OCI-LY7 (cell line): ENCODE results near the gene ZNF44. TPM values are rescaled to one million over a fixed set of nuclear protein-coding genes. Genes with fewer than 3 reads are reported as not detected.

Experiments used
- BruUV-seq: library from RNA; stranded (reverse); fragments of 400-500 nt; replicated peaks from 2 replicates; lab custom pipeline; 2021; lab: Mats Ljungman, UMichigan
- CTCF ChIA-PET: fragments of 300-600 bp; sonication (Branson Sonifier 250); formaldehyde crosslinking; loops from one replicate; lab custom pipeline; 2022; ENCODE audit warnings: antibody characterized with exemption; ENCODE audit not compliant: unreplicated experiment; lab: Charles Lee
- POLR2A ChIA-PET: fragments of 300-600 bp; sonication (Branson Sonifier 250); formaldehyde crosslinking; loops from one replicate; lab custom pipeline; 2022; ENCODE audit warnings: antibody characterized with exemption; lab: Charles Lee
- DNase-seq: peaks from one replicate; pipeline ENCODE4 v3.0.0-alpha.2; 2015; ENCODE audit warnings: low spot score
- H2AFZ ChIP-seq: fragments of 200-600 bp; sonication (generic), shearing (Covaris generic); 2 replicates; pipeline ENCODE4 v1.6.1; 2014; ENCODE audit warnings: mild to moderate bottlenecking, antibody characterized with exemption, low read length, moderate library complexity
- H3K27ac ChIP-seq: fragments of 200-600 bp; sonication (generic); 2 replicates; pipeline ENCODE4 v1.5.1; 2014; ENCODE audit warnings: mixed run types, low read depth, mild to moderate bottlenecking, moderate library complexity, low read length, inconsistent platforms; ENCODE audit not compliant: poor library complexity, severe bottlenecking
- H3K36me3 ChIP-seq: fragments of 200-600 bp; sonication (generic); 2 replicates; pipeline ENCODE4 v1.6.1; 2014; ENCODE audit warnings: mild to moderate bottlenecking, antibody characterized with exemption, low read length, moderate library complexity, mixed read lengths; ENCODE audit not compliant: insufficient read depth
- H3K4me1 ChIP-seq: fragments of 200-600 bp; sonication (generic); 2 replicates; pipeline ENCODE4 v1.5.1; 2014; ENCODE audit warnings: mild to moderate bottlenecking, low read length; ENCODE audit not compliant: insufficient read depth, poor library complexity, severe bottlenecking
- H3K4me2 ChIP-seq: fragments of 200-600 bp; sonication (generic); 2 replicates; pipeline ENCODE4 v1.6.1; 2014; ENCODE audit warnings: mild to moderate bottlenecking, low read length
- H3K4me3 ChIP-seq: fragments of 200-600 bp; sonication (generic); 2 replicates; pipeline ENCODE4 v1.5.1; 2014; ENCODE audit warnings: mild to moderate bottlenecking, low read depth, low read length; ENCODE audit not compliant: poor library complexity, severe bottlenecking
- H3K79me2 ChIP-seq: fragments of 200-600 bp; sonication (generic); 2 replicates; pipeline ENCODE4 v1.6.1; 2016; ENCODE audit warnings: low read depth, mild to moderate bottlenecking, low read length, moderate library complexity, mixed read lengths; ENCODE audit not compliant: insufficient read depth
- H3K9me2 ChIP-seq: fragments of 200-600 bp; sonication (generic); 2 replicates; pipeline ENCODE4 v1.6.1; 2016; ENCODE audit warnings: mild to moderate bottlenecking, low read length, mixed read lengths; ENCODE audit not compliant: insufficient read depth
- H3K9me3 ChIP-seq: fragments of 200-600 bp; sonication (generic); 2 replicates; pipeline ENCODE4 v1.6.1; 2014; ENCODE audit warnings: mild to moderate bottlenecking, mixed run types, low read length, mixed read lengths
- H4K20me1 ChIP-seq: fragments of 200-600 bp; sonication (generic); 2 replicates; pipeline ENCODE4 v1.6.1; 2014; ENCODE audit warnings: mild to moderate bottlenecking, antibody characterized with exemption, low read length, moderate library complexity, mixed read lengths; ENCODE audit not compliant: insufficient read depth
- EZH2phosphoT487 ChIP-seq: fragments of 200-600 bp; sonication (generic); IDR thresholded peaks from 2 replicates; pipeline ENCODE4 v1.6.1; 2018; ENCODE audit warnings: low read depth, borderline replicate concordance, mild to moderate bottlenecking, mixed run types, antibody characterized with exemption, low read length, moderate library complexity, mixed read lengths
- intact Hi-C: fragments of 100-400 bp; cut with micrococcal nuclease; formaldehyde crosslinking; loops from one replicate; pipeline ENCODE4 v1.10.0; 2022; ENCODE audit not compliant: unreplicated experiment
- total RNA-seq, 2 experiments: library from RNA; depleted of rRNA in 1 of 2; stranded (reverse); fragments of >200 nt in 1 of 2; shearing (Covaris generic) in 1 of 2; gene quantifications; 2 replicates each; pipeline ENCODE4 v1.2.3, GENCODE V29; 2014 to 2022
- TF ChIP-seq, protein P1 (sequence below): fragments of 200-600 bp; sonication (generic); conservative IDR thresholded peaks from 2 replicates; pipeline ENCODE4 v1.5.1; 2014; ENCODE audit warnings: mild to moderate bottlenecking, antibody characterized with exemption, low read length, moderate library complexity, mixed read lengths

Gene ZNF44
- total RNA-seq, 2 experiments from 2014 or later: 4.1 to 10.6 TPM

DNA sequence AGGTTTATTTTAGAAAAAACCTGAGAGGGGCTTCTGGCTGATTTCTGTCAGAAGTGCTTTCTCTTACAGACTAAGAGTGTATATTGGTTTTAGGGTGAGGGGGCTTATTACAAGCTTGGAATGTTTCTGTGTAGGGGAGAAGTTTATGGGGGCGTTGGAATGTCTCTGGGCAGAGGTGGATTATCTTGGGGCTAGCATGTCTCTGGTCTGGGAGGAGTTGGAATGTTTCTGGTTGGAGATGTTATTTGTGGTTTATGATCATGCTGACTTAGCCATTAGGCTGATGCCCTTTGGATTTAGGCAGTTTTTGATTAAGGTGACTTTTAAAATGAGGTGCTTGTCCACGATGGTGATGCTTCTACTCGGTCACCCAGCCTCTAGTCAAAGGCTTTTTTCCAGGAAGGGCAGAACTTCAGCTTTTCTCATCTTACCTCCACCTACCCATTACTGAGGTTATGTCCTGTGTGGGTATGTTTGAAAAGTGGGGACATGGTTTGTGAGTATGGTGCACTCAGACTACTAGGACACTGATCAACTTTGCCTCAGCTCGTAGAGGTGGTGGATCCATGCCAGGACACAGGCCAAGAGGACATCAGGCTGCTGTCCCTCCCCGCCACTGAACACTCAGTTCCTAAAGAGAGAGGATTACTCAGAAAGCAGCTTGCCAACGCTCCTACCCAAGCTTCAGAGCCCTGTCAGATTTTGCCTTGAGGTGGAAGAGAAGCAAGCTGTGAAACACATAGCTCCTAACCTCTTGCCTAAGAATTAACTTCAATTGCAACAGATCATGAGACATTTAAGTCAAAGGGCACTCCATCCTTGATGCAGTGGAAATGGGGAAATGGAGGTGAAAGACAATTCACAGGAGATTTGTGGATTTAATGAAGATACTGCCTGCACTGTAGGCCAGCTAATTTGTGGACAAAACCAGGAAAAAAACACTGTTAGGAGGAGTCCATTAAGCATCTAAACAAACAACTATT is 63.6 kb downstream of the ZNF44 start:
- intact Hi-C loops: no loop called here
- H4K20me1 ChIP-seq: no peaks in the 10 kb centered on the region
- no TSS peak for BruUV-seq
- no peaks in the 10 kb centered on the region for H3K9me2 ChIP-seq
- no peak overlapping the region for H2AFZ ChIP-seq
- ChIA-PET CTCF (no interaction called here), POLR2A (no interaction called here)
- TF ChIP-seq EZH2phosphoT487: no peak
- TF ChIP-seq, protein P1, sequence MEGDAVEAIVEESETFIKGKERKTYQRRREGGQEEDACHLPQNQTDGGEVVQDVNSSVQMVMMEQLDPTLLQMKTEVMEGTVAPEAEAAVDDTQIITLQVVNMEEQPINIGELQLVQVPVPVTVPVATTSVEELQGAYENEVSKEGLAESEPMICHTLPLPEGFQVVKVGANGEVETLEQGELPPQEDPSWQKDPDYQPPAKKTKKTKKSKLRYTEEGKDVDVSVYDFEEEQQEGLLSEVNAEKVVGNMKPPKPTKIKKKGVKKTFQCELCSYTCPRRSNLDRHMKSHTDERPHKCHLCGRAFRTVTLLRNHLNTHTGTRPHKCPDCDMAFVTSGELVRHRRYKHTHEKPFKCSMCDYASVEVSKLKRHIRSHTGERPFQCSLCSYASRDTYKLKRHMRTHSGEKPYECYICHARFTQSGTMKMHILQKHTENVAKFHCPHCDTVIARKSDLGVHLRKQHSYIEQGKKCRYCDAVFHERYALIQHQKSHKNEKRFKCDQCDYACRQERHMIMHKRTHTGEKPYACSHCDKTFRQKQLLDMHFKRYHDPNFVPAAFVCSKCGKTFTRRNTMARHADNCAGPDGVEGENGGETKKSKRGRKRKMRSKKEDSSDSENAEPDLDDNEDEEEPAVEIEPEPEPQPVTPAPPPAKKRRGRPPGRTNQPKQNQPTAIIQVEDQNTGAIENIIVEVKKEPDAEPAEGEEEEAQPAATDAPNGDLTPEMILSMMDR: no peak
- DNase-seq: no peak
- H3K4me3 ChIP-seq: no peak overlapping the region
- H3K9me3 ChIP-seq: no peaks in the 10 kb centered on the region
- no peaks in the 10 kb centered on the region for H3K36me3 ChIP-seq
- no peak overlapping the region for H3K27ac ChIP-seq
- H3K4me2 ChIP-seq: no peak overlapping the region
- H3K4me1 ChIP-seq: no peaks in the 10 kb centered on the region
- no peaks in the 10 kb centered on the region for H3K79me2 ChIP-seq

DNA sequence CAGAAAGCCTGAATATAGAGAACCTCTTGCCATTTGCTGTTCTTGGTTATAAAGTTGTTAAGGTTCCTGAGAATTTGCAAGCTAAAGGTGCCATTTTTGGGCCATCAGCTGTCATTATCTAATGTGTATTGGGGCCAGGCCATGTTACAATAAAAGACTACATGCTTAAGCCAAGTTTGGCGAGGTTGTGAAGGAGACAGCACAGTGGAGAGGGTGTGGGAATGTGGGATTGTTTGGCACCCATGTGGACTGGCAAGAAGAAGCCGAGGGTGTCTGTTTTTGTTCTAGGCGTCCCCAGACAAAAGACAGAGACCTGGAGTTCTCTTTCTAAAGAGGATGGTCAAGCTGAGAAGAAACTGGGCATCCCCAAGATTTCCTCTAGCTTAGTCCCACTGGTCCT is 64.7 kb downstream of the ZNF44 start:
- Histone ChIP-seq H3K4me2 (no peak overlapping the region), H3K4me1 (no peaks in the 10 kb centered on the region), H3K36me3 (no peaks in the 10 kb centered on the region), H2AFZ (no peak overlapping the region), H3K79me2 (no peaks in the 10 kb centered on the region), H3K9me2 (no peaks in the 10 kb centered on the region), H4K20me1 (no peaks in the 10 kb centered on the region), H3K9me3 (no peaks in the 10 kb centered on the region), H3K27ac (no peak overlapping the region), H3K4me3 (no peak overlapping the region)
- no peak for DNase-seq
- TF ChIP-seq EZH2phosphoT487: no peak
- TF ChIP-seq, protein P1: no peak
- intact Hi-C loops: no loop called here
- CTCF ChIA-PET: no interaction called here
- POLR2A ChIA-PET: no interaction called here
- no TSS peak for BruUV-seq

DNA sequence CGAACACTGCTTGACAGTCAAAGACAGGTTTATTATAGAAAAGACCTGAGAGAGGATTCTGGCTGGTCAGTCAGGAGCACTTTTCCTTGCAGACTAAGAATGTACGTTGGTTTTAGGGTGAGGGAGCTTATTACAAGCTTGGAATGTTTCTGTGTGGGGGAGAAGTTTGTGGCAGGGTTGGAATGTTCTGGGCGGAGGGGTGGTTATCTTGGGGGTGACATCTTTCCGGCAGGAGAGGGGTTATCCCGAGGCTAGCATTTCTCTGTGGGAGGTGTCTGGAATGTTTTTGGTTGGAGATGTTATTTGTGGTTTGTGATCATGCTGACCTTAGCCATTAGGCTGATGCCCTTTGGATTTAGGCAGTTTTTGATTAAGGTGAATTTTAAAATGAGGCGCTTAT is 70.0 kb downstream of the ZNF44 start:
- TF ChIP-seq EZH2phosphoT487: no peak
- TF ChIP-seq, protein P1: no peak
- intact Hi-C loops: no loop called here
- Histone ChIP-seq H3K4me3 (no peak overlapping the region), H3K9me2 (no peaks in the 10 kb centered on the region), H3K79me2 (no peaks in the 10 kb centered on the region), H3K27ac (no peak overlapping the region), H2AFZ (no peak overlapping the region), H3K9me3 (no peaks in the 10 kb centered on the region), H3K4me2 (no peak overlapping the region), H4K20me1 (no peaks in the 10 kb centered on the region), H3K4me1 (no peaks in the 10 kb centered on the region), H3K36me3 (no peaks in the 10 kb centered on the region)
- no TSS peak for BruUV-seq
- ChIA-PET CTCF (no interaction called here), POLR2A (no interaction called here)
- no peak for DNase-seq
